Left hindlimb (tissue), 1 donor: Measurements from ENCODE around the gene GART.
"Not testable (repeated sequence)": the region's sequence is repeated elsewhere in the genome, so short reads cannot be mapped to it uniquely, and the experiment has no call there.

Experiments
- DNase-seq: peaks from one replicate; pipeline ENCODE4 v3.0.0-alpha.2; 2018

GART gene

DNA sequence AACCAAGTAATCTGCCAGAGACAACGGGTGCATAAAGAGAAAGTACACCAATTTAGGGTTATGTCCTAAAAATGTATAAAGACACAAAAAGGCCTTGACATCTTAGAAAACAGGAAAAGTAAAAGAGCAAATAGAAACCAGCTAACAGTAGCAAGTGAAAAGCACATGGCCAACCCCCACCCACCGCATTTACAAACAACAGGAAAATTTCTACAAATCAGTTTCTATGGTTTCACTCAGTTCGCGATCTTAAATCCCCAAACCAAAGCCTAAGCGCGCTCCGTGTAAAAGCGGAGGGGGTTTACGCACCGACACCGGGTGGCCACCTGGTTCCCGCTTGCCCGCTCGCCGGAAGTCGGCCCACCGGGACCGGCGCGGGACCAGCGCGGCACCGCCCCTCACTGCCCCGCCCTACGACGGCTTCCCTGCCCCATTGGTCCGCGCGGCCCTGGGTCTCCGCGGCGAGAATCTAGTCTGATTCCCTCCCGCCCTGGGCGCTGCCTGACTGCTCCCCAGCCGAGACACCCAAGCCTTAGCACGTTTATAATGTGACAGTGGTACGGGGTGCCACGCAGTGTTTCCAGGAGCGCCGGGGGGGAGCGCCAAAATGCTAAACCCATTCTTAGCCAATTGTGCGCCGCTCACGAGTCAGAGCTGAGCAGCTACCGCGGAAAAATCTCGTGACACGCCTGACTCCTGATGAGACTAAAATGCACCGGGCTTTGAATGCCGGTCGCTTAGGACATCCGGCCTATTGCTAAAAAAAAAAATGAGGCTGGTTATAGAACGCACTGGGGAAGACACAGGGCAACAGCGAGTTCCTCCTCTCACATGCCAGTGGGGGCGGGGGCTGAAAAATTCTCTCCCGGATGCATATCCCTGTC is at the start of gene GART:
GART (minus strand) TSS at position 362 of the 884 bp plus-strand sequence. CDS start 2,802 bp downstream, outside the sequence.
- peak; percentile 87 for DNase-seq

- DNase-seq: peak; percentile 92
These were observed 46.8 kb upstream of the GART start, which contains the start of gene DONSON for GRCh38 chr21:33588485-33589335. TSS of gene DONSON (minus strand) at chr21:33588684. CDS start at chr21:33588641, 43 bp downstream.

- peak; percentile 69 for DNase-seq
These were observed 46.0 kb upstream of the GART start for GRCh38 chr21:33587792-33588484.

DNA sequence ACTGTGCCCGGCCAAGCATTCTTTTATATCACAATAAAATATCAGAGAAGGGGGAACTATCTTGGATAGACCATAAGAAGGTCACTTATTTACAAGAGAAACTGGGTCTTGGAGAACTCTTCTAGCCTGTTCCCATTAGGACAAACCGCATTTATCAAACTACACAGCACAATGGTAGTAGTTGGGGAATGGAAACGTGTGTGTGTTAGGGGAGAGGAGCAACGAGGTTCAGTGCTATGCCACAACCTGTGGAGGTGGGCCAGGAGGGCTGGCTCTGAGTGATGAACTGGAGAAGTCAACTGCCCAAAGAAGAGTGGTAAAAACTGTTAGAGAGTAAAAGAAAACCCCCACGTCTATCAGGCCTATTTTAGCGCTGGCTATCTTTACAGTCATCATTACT is 45.0 kb upstream of the GART start:
- DNase-seq: no peak

- DNase-seq: no peak
These were observed 42.5 kb upstream of the GART start for GRCh38 chr21:33584455-33584854.

- no peak for DNase-seq
These were observed 37.1 kb upstream of the GART start for GRCh38 chr21:33578959-33579542.

DNA sequence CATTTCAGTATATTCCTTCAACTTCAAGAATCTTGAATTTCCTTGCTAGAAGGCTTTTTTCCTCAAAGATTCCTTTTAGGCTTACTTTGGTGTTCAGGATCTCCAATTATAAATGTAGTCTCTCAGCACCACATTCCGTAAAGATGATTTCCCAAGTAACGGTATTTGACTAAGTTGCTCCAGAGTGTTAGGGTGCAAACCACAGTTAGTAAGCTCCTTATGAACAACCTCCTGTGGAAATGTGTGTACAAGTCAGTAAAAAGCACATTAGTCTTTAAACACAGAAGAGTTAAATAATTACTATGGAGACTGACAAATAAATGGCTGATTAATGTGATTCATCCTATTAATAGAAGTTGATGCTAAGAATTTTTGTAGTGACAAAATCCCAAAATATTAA is 36.3 kb upstream of the GART start:
- no peak for DNase-seq

GRCh38 chr21:33576741-33577141 is 34.8 kb upstream of the GART start:
- DNase-seq: not testable (repeated sequence)

DNA sequence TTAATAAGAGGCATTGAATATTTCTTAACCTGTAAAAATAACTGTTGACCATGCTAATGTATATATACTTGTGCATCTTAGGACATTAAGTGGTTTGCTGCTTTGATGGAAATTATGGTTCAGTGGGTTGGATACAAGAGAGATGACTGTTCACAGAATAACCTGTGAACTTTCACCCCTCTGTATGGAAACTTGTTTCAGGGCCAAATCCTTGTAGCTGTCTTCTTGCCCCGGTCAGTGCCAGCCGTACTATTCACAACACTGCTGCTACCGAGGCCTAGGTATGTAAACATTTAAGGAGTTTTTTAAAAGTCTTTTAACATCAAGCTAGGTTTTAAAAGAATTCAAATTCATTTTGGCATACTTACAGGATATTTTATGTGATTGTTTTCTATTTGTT is 30.4 kb upstream of the GART start:
- no peak for DNase-seq

- no peak for DNase-seq
These were observed 28.1 kb upstream of the GART start for GRCh38 chr21:33569991-33570390.

GRCh38 chr21:33568448-33568847 is 26.5 kb upstream of the GART start:
- no peak for DNase-seq

DNA sequence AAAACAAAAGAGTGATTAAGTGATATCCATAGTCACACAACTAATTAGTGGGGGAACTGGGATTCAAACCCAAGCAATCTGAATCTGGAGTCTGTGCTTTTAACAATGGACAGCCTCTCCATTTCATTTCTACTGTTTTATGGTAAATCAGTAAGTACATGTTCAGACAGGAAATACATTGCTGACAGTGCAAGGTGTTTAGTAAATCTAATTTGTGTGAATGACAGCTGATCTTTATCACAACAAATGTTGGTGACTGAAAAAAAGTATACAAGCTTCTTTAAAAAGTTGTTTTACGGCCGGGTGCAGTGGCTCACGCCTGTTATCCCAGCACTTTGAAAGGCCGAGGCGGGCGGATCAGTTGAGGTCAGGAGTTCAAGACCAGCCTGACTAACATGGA is 26.0 kb upstream of the GART start:
- DNase-seq: no peak

- no peak for DNase-seq
These were observed 24.6 kb upstream of the GART start for GRCh38 chr21:33566514-33566913.

DNA sequence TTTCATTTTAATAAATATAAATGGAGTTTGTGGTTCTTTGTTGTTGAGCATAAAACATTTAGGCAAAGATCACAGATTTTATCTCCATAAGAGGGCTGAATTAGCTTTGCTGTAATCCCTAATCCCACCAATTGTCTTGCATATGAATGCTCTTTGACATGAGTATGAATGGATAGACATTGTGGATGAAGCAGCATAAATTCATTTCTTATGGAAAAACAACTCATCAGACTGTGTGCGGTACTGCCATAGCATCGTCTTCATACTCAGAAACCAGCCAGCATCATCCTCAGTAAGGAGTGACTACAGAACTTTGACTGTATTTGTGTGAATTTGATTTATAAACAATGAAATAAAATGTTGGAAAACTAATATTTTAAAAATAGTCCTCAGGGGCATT is 20.5 kb upstream of the GART start:
- DNase-seq: no peak

GRCh38 chr21:33561373-33561772 is 19.5 kb upstream of the GART start:
- no peak for DNase-seq

DNA sequence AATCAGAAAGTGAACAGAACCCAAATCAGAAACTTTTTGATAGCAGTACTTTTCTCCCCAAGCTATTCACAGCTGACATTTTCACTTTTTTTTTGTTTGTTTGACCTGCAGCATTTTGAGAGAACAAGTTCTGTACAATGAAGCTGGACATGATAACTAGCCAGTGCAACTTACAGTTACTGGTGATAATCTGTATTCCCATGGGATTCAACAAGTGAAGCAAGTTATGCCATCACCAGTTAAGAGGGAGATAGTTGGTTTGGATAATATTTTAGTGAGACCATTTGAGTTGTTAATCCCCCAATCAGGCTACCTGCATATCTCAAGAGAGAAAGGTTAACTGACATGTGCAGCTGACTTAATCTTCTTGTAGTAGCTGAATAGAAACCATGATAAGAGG is 19.0 kb upstream of the GART start:
- no peak for DNase-seq

DNA sequence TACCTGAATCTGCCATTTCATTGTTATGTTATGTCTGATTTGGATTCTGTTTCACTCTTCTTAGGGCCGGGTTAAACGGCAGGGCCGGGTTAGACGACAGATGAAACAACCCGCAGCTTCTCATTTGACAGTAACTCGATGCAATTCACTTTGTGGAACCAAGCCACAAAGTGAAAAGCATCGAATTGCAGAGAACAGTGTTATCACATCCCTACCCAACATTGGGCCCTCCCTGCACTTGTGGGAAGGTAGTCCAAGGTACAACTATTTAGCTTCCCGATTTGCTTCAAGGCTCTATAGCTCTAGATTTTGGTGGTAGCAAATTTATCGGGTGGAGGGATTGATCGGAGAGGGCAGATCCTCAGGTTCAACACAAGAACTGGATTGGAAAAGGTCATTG is 17.9 kb upstream of the GART start:
- no peak for DNase-seq

- DNase-seq: no peak
These were observed 17.0 kb upstream of the GART start for GRCh38 chr21:33558777-33559421.

DNA sequence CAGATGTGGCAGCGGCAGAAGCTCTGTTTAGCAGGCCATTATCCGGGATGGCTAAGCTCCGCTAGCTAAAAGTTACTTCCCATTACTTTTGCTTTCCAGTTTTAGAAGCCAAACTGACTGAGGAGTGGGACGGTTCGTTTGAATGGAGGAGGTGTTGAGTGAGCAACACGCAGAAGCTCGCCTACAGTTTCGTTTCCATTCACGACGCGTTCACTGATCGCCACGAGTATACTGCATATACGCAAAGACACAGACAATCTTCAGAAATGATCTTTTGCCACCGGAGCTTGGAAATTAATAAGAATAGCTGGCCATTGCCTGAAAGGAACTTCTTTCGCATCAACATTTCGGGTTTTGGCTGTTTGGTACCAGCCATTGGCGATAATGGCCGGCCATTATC is 15.5 kb upstream of the GART start:
- no peak for DNase-seq

DNA sequence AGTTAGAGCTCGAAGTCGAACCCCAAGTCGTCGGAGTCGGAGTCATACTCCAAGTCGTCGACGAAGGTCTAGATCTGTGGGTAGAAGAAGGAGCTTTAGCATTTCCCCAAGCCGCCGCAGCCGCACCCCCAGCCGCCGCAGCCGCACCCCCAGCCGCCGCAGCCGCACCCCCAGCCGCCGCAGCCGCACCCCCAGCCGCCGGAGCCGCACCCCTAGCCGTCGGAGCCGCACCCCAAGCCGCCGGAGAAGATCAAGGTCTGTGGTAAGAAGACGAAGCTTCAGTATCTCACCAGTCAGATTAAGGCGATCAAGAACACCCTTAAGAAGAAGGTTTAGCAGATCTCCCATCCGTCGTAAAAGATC is 13.0 kb upstream of the GART start:
- no peak for DNase-seq

DNA sequence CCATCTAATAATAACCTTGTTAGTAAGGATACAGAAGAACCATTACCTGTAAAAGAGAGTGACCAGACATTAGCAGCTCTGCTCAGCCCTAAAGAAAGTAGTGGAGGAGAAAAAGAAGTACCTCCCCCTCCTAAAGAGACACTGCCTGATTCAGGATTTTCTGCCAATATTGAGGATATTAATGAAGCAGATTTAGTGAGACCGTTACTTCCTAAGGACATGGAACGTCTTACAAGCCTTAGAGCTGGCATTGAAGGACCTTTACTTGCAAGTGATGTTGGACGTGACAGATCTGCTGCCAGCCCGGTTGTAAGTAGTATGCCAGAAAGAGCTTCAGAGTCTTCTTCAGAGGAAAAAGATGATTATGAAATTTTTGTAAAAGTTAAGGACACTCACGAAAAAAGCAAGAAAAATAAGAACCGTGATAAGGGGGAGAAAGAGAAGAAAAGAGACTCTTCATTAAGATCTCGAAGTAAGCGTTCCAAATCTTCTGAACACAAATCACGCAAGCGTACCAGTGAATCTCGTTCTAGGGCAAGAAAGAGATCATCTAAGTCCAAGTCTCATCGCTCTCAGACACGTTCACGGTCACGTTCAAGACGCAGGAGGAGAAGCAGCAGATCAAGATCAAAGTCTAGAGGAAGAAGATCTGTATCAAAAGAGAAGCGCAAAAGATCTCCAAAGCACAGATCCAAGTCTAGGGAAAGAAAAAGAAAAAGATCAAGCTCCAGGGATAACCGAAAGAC is 12.5 kb upstream of the GART start:
- no peak for DNase-seq
